GM12891 (cell line): ENCODE measurements around the gene RIN3.

ENCODE experiments used
- PAX5 ChIP-seq: IDR thresholded peaks from 2 replicates; pipeline ENCODE4 v1.6.1; 2011; ENCODE audit warnings: low read length, moderate library complexity, mild to moderate bottlenecking; ENCODE audit not compliant: insufficient read depth, severe bottlenecking
- POLR2A ChIP-seq: IDR thresholded peaks from 2 replicates; pipeline ENCODE4 v1.6.1; 2011; ENCODE audit warnings: low read depth, low read length, control low read depth
- POLR2AphosphoS5 ChIP-seq: IDR thresholded peaks from 2 replicates; pipeline ENCODE4 v1.6.1; 2011; ENCODE audit warnings: low read depth, low read length, control low read depth
- POU2F2 ChIP-seq: IDR thresholded peaks from 2 replicates; pipeline ENCODE4 v1.6.1; 2011; ENCODE audit warnings: low read depth, mild to moderate bottlenecking, control low read depth, low read length, moderate library complexity
- TAF1 ChIP-seq: IDR thresholded peaks from 2 replicates; pipeline ENCODE4 v1.6.1; 2011; ENCODE audit warnings: low read depth, low read length, control low read depth

DNA sequence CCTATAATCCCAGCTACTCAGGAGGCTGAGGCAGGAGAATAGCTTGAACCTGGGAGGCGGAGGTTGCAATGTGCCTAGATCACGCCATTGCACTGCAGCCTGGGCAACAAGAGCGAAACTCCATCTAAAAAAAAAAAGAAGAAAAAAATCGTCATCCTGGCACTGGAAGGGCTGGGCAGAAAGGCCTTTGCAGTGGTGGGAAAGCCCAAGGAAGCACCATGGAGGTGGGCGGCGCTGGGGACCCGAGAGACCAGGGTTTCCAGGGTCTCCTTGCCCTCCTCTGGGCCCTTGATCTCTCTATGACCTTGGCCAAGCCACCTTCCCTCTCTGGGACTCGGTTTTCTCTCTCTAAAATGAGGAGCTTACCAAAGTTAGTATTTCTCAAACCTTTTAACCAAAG, 169.5 kb downstream of the RIN3 start:
- TF ChIP-seq TAF1, result no peak
- TF ChIP-seq POLR2AphosphoS5, result no peak
- TF ChIP-seq POLR2A, result no peak
- no peak for TF ChIP-seq POU2F2
- TF ChIP-seq PAX5, result no peak
